Endothelial cell (in vitro differentiated cells): ENCODE results near the gene OR52A1. TPM values are rescaled to one million over a fixed set of nuclear protein-coding genes. Genes with fewer than 3 reads are reported as not detected.

ENCODE experiments used
- DNase-seq: peaks from one replicate; pipeline ENCODE4 v3.0.0; 2021; ENCODE audit warnings: low spot score
- H3K27ac Mint-ChIP-seq: one replicate; pipeline ENCODE4 v1.8.0; 2021; ENCODE audit warnings: mixed read lengths, inconsistent platforms; ENCODE audit not compliant: unreplicated experiment
- H3K27me3 Mint-ChIP-seq: one replicate; pipeline ENCODE4 v1.8.0; 2021; ENCODE audit warnings: mild to moderate bottlenecking, moderate library complexity, mixed read lengths, inconsistent platforms; ENCODE audit not compliant: unreplicated experiment
- H3K36me3 Mint-ChIP-seq: one replicate; pipeline ENCODE4 v1.8.0; 2021; ENCODE audit warnings: mild to moderate bottlenecking, low read depth, mixed read lengths, inconsistent platforms; ENCODE audit not compliant: unreplicated experiment
- H3K4me1 Mint-ChIP-seq: one replicate; pipeline ENCODE4 v1.8.0; 2021; ENCODE audit warnings: mild to moderate bottlenecking, mixed read lengths, inconsistent platforms; ENCODE audit not compliant: unreplicated experiment
- H3K4me3 Mint-ChIP-seq: one replicate; pipeline ENCODE4 v1.8.0; 2021; ENCODE audit warnings: mild to moderate bottlenecking, mixed read lengths, inconsistent platforms; ENCODE audit not compliant: unreplicated experiment
- H3K9me3 Mint-ChIP-seq: one replicate; pipeline ENCODE4 v1.8.0; 2021; ENCODE audit warnings: mixed read lengths, inconsistent platforms; ENCODE audit not compliant: unreplicated experiment
- CTCF ChIP-seq: fragments of 200-600 bp; sonication (generic); IDR thresholded peaks from one replicate; pipeline ENCODE4 v1.5.0; 2021; ENCODE audit warnings: antibody characterized with exemption; ENCODE audit not compliant: unreplicated experiment
- total RNA-seq: library from RNA; stranded (reverse); fragmentation: NEBNext Ultra II Directional; extraction: Animal tissue kit (Norgen Biotek cat#: 25700); gene quantifications from one replicate; pipeline ENCODE4 v1.2.1, GENCODE V29; 2021; ENCODE audit not compliant: unreplicated experiment

OR52A1 gene
- total RNA-seq, 1 donor from 2014 or later = 0.03 TPM

GRCh38 chr11:5136261-5136660, 18.3 kb downstream of the OR52A1 start:
- no peak overlapping the region for H3K4me3 Mint-ChIP-seq
- no peaks in the 10 kb centered on the region for H3K4me1 Mint-ChIP-seq
- no peaks in the 10 kb centered on the region for H3K27me3 Mint-ChIP-seq
- TF ChIP-seq CTCF = no peak
- H3K27ac Mint-ChIP-seq = no peak overlapping the region
- no peak for DNase-seq
- no peaks in the 10 kb centered on the region for H3K9me3 Mint-ChIP-seq
- no peaks in the 10 kb centered on the region for H3K36me3 Mint-ChIP-seq

GRCh38 chr11:5131584-5132335, 22.8 kb downstream of the OR52A1 start:
- DNase-seq = no peak
- Mint-ChIP-seq H3K27ac (no peak overlapping the region), H3K4me3 (no peak overlapping the region), H3K27me3 (no peaks in the 10 kb centered on the region), H3K4me1 (no peaks in the 10 kb centered on the region), H3K36me3 (no peaks in the 10 kb centered on the region), H3K9me3 (no peaks in the 10 kb centered on the region)
- no peak for TF ChIP-seq CTCF

GRCh38 chr11:5129457-5129877, 25.1 kb downstream of the OR52A1 start:
- Mint-ChIP-seq H3K4me1 (no peaks in the 10 kb centered on the region), H3K4me3 (no peak overlapping the region), H3K9me3 (no peaks in the 10 kb centered on the region), H3K27ac (no peak overlapping the region), H3K36me3 (no peaks in the 10 kb centered on the region), H3K27me3 (no peaks in the 10 kb centered on the region)
- TF ChIP-seq CTCF = no peak
- no peak for DNase-seq

- H3K36me3 Mint-ChIP-seq = no peaks in the 10 kb centered on the region
- no peak for TF ChIP-seq CTCF
- no peaks in the 10 kb centered on the region for H3K9me3 Mint-ChIP-seq
- peaks cover 9% of the 10 kb centered on the region for H3K4me1 Mint-ChIP-seq
- DNase-seq = no peak
- no peak overlapping the region for H3K27ac Mint-ChIP-seq
- H3K4me3 Mint-ChIP-seq = no peak overlapping the region
- peaks cover 1% of the 10 kb centered on the region for H3K27me3 Mint-ChIP-seq
These were observed 29.5 kb downstream of the OR52A1 start for GRCh38 chr11:5124891-5125620.
